WTC11 (cell line): ENCODE results near the gene ARHGEF37.

ENCODE experiments used
- AFF4 ChIP-seq: sonication (generic); formaldehyde crosslinking; IDR thresholded peaks from 2 replicates; pipeline ENCODE4 v1.8.1; 2023; ENCODE audit warnings: mild to moderate bottlenecking, missing genetic modification reagents, borderline replicate concordance
- CTCF ChIP-seq: fragments of 200-600 bp; IDR thresholded peaks from 2 replicates; pipeline ENCODE4 v1.8.0; 2022; ENCODE audit warnings: antibody characterized with exemption
- ELF4 ChIP-seq: sonication (generic); formaldehyde crosslinking; IDR thresholded peaks from 2 replicates; pipeline ENCODE4 v1.8.1; 2022; ENCODE audit warnings: low read depth, mild to moderate bottlenecking, moderate library complexity, missing genetic modification reagents
- KAT7 ChIP-seq: sonication (generic); formaldehyde crosslinking; IDR thresholded peaks from 2 replicates; pipeline ENCODE4 v1.8.1; 2023; ENCODE audit warnings: missing genetic modification reagents, mild to moderate bottlenecking, borderline replicate concordance
- SP1 ChIP-seq: sonication (generic); formaldehyde crosslinking; conservative IDR thresholded peaks from 2 replicates; pipeline ENCODE4 v1.8.1; 2022; ENCODE audit warnings: missing genetic modification reagents
- ZNF263 ChIP-seq: sonication (generic); formaldehyde crosslinking; IDR thresholded peaks from 2 replicates; pipeline ENCODE4 v1.8.1; 2022; ENCODE audit warnings: low read depth, mild to moderate bottlenecking, moderate library complexity, missing genetic modification reagents
- TF ChIP-seq, protein P1 (sequence below): sonication (generic); formaldehyde crosslinking; IDR thresholded peaks from 2 replicates; pipeline ENCODE4 v1.8.1; 2022; ENCODE audit warnings: low read depth, missing genetic modification reagents, borderline replicate concordance

DNA sequence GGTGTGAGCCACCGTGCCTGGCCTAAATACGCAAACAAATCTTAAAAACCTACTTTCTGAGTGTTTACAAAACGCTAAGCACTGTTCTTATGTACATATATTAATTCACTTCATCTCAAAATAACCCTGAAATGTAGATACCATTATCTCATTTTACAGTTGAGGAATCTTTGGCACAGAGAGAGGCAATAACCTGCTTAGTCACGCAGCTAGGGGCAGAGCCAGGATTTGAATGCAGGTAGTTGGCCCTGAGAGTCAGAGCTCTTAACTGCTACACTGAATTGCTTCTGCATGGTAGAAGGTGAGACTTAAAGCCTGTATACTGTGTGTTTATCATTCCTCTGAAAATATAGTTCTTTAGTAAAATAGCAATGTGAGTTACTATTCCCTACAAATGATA, 21.9 kb downstream of the ARHGEF37 start:
- TF ChIP-seq SP1 (CRISPR knock-in tag) (no peak), CTCF (no peak), KAT7 (no peak), ZNF263 (CRISPR knock-in tag) (no peak), ELF4 (CRISPR knock-in tag) (no peak), AFF4 (CRISPR knock-in tag) (no peak)
- TF ChIP-seq, protein P1, sequence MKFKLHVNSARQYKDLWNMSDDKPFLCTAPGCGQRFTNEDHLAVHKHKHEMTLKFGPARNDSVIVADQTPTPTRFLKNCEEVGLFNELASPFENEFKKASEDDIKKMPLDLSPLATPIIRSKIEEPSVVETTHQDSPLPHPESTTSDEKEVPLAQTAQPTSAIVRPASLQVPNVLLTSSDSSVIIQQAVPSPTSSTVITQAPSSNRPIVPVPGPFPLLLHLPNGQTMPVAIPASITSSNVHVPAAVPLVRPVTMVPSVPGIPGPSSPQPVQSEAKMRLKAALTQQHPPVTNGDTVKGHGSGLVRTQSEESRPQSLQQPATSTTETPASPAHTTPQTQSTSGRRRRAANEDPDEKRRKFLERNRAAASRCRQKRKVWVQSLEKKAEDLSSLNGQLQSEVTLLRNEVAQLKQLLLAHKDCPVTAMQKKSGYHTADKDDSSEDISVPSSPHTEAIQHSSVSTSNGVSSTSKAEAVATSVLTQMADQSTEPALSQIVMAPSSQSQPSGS: no peak
